GM19467 (cell line): ENCODE measurements around the gene FAM204A.

Source experiments
- ATAC-seq: cut with Tn5 transposase; IDR thresholded peaks from one replicate; pipeline ENCODE4 v1.9.1; 2021; ENCODE audit warnings: mild to moderate bottlenecking, moderate library complexity; ENCODE audit not compliant: unreplicated experiment

The FAM204A gene

DNA sequence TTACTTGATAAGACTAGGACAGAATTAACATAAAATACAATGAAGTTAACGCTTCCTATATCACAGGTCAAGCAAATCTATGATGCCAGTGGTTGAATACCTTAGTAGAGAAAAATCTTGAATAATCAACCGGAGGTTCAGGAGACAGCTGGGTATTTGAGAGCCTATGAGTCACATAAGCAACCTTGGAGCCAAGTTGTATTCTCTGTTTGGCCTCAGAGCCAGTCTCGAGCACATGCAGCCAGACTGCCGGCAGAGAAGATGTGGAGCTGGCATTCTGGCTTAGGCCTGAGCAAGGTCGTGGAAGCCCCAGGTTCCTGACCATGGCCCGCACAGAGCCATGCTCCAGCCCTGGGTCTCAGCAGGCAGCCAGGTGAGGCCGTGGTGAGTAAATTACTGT lies 90.3 kb downstream of the FAM204A start:
- no peak for ATAC-seq

DNA sequence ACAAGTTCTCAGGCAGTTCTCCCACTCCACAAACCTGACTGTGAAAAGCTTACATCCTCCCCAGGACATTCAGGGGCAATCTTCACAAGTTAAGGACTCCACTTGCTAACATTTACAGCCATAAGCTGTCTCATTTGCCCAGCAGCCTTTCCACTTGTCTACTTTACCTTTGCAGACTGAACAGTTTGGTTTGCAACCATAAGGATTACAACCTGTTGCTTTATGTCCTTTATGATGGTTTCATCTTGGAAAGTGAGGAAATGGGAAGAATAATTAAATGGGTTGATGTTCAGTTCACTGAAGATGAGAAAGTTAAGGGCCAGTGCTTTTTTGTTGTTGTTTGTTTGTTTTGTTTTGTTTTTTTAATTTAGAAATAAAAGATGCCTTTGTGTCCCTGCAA lies 92.4 kb downstream of the FAM204A start:
- no peak for ATAC-seq
